Measurements from ENCODE around the gene SLC39A12.

- no peak for TF ChIP-seq ZC3H10 (CRISPR knock-in tag; IDR thresholded peaks at IDR 0.05)
- TF ChIP-seq BACH2 (CRISPR knock-in tag; IDR thresholded peaks at IDR 0.05; ENCODE audit: borderline replicate concordance) = no peak
- TF ChIP-seq OSR1 (CRISPR knock-in tag; IDR thresholded peaks at IDR 0.05) = no peak
- TF ChIP-seq ISL1 (CRISPR knock-in tag; IDR thresholded peaks at IDR 0.05) = no peak
- no peak for TF ChIP-seq RARB (CRISPR knock-in tag; IDR thresholded peaks at IDR 0.05)
- no peak for TF ChIP-seq CREB5 (CRISPR knock-in tag; IDR thresholded peaks at IDR 0.05; ENCODE audit: low read depth)
- no peak for TF ChIP-seq GLIS3 (CRISPR knock-in tag; IDR thresholded peaks at IDR 0.05)
- no peak for TF ChIP-seq PATZ1 (CRISPR knock-in tag; IDR thresholded peaks at IDR 0.05; ENCODE audit: borderline replicate concordance)
- TF ChIP-seq PPARA (CRISPR knock-in tag; IDR thresholded peaks at IDR 0.05; ENCODE audit: borderline replicate concordance) = no peak
- no peak for TF ChIP-seq SNAI2 (CRISPR knock-in tag; IDR thresholded peaks at IDR 0.05)
- TF ChIP-seq ZFP3 (CRISPR knock-in tag; IDR thresholded peaks at IDR 0.05) = no peak
- no peak for TF ChIP-seq ZNF70 (CRISPR knock-in tag; IDR thresholded peaks at IDR 0.05)
- TF ChIP-seq ZFP30 (CRISPR knock-in tag; IDR thresholded peaks at IDR 0.05) = no peak
Observed at GRCh38 chr10:17989908-17990767, 38.4 kb downstream of the SLC39A12 start.
